Kidney capillary endothelial cell (primary cell): ENCODE data around the gene BTF3.
"Not testable (repeated sequence)": the region's sequence is repeated elsewhere in the genome, so short reads cannot be mapped to it uniquely, and the experiment has no call there.

Experiments
- DNase-seq: peaks from one replicate; pipeline ENCODE4 v3.0.0-alpha.2; 2018; ENCODE audit warnings: low spot score

BTF3 gene

GRCh38 chr5:73486119-73486899 is 11.9 kb upstream of the BTF3 start:
- DNase-seq, result no peak

DNA sequence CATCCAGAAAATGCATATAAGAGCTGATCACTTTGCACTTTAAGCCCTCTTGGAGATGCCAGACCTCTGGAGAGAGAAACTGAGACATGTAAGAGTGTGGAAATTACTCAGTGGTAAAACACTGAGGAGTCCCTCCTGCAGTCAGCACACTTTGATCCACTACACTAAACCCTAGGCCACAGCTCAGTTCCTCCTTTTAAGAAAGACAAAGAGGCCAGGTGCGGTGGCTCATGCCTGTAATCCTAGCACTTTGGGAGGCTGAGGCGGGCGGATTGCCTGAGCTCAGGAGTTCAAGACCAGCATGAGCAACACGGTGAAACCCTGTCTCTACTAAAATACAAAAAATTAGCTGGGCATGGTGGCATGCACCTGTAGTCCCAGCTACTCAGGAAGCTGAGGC is 11.0 kb upstream of the BTF3 start:
- not testable (repeated sequence) for DNase-seq

DNA sequence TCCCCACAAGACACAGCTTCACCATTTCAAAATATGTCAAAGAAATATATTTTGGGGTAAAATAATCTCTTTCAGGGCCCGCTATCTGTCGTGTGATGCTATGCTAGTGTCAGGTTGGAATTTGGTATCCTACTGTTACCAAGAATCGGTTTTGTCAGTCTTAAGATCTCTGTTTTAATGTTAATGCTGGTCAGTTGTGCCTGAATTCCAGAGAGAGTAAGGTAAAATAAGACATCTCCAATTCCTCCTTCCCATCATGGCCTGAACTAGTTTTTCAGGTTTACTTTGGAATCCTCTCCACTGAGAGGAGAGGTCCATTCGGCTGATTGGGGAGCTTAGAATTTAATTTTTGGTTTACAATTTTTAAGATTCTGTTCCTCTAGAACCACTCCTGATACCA is 10.4 kb upstream of the BTF3 start:
- DNase-seq, result no peak

GRCh38 chr5:73488806-73489205 is 9.4 kb upstream of the BTF3 start:
- DNase-seq, result no peak

DNA sequence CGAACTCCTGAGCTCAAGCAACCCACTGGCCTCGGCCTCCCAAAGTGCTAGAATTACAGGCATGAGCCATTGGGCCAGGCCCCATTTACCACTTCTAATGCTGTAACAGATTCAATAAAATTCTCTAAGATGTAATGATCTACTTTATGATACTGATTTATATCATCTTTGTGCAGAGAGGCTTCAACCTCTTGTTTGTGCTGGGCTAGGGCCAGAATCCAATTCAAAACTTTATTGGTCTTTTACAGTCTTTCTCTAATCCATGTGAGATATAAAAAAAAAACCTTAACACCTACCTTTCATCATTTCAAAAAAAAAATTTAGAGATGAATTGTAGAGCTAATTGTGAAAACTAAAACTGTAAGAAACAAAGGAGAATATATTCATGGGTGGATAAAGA is 8.2 kb upstream of the BTF3 start:
- no peak for DNase-seq

- DNase-seq, result no peak
Measured at GRCh38 chr5:73491155-73491554, 7.1 kb upstream of the BTF3 start.

DNA sequence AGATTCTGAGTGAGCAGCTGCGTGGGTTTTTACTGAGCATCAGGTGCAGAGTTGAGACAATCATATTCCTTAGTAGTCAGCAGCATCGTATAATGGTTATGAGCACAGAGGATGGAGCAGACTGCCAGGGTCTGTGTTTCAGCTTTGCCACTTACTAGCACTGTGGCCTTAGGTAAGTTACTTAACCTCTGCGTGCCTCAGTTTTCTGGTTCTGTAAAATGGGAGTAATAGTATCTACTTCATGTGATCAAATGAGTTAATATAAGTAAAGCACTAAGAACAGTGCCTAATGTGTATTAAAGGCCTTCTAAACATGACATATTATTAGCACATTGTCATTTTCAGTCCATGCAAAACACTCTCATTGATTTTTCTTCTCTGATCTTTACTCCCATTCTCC is 4.8 kb upstream of the BTF3 start:
- DNase-seq, result no peak

- DNase-seq, result no peak
Measured at GRCh38 chr5:73494721-73495120, 3.5 kb upstream of the BTF3 start.

GRCh38 chr5:73495772-73496335 is 2.4 kb upstream of the BTF3 start:
- no peak for DNase-seq

DNA sequence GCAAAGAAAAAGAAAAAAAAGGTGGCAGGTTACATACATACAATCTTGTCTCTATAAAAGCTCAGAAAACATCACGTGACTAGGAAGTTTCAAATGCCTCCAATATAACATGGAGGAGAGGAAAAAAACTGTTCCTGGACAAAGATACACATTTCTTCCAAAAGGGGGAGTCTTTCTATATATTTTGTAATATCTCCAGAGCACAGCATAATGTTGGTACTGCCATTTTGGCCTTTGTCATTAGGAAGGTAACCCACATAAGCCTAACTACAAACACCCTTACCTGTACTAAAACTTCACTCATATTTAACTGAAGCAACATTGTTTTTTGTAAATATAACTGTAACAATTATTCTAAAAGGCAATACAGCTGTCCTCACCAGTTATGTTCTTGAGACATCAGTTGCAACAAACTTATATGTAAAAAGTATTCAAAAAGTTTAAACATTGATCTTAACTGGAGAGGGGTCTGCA is 1.2 kb upstream of the BTF3 start:
- DNase-seq, result peak; percentile 55

DNA sequence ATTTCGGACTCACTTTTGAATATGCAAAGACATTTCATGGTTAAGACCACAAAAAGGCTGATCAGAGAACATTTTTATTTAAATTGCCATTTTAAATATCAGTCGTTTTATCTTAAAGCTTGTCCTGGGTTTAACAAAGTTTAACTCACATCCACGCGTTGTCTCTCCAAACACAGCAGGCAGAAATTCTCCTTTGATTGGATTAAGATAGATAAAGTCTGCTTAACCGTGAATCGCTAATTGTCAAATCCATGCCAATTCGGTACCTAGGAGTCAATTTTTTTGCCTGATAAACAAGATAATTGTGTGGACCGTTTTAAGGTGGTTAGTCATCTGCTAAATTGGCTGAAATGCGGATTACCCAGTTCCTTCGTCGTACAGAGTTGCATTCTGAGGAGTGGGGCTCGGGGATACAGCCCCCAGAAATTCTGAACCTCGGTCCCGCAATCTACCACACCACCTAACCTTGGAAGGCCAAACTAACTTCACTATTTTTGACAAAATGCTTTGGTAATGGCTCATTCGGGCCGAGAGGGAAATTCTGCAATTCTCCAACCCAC is 665 bp upstream of the BTF3 start:
- no peak for DNase-seq

DNA sequence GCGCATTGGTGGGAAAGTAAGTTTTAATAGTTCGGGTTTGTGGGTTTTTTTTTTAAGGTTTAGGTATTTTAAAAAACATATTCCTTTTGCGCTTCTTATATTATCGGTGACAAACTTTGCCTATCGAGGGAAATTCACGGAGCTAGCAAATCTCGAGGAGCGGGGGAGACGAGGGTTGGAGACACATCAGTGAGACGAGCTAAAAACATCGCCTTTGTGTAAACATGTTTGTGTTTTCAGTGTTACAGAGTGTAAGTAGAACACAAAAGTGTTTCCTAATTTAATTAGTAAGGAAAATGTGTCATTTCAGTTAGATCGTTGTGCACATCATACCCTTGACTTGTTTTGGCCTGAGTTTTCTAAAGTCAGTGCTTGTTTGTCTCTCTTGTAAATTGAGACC is 945 bp downstream of the BTF3 start:
- no peak for DNase-seq

DNA sequence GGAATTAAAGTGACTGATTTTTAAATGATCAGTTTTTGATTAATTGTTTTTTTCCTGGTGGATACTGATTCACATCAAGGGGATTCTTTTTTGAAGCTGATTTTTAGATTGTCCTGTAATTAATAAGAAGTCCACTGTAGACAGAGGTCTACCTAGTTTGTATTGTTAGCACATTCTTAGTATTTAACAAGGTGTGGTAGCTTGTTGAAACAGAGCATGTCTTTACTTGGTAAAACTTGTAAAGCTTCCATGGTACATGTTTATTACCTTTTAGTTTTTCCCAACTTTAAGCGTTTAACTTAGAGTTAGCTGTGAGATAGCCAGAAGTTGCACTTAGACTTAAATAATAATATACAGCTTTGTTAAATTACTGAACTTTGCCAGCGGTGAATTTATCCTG is 1.5 kb downstream of the BTF3 start:
- DNase-seq, result no peak

GRCh38 chr5:73501406-73501805 is 3.2 kb downstream of the BTF3 start:
- DNase-seq, result no peak

DNA sequence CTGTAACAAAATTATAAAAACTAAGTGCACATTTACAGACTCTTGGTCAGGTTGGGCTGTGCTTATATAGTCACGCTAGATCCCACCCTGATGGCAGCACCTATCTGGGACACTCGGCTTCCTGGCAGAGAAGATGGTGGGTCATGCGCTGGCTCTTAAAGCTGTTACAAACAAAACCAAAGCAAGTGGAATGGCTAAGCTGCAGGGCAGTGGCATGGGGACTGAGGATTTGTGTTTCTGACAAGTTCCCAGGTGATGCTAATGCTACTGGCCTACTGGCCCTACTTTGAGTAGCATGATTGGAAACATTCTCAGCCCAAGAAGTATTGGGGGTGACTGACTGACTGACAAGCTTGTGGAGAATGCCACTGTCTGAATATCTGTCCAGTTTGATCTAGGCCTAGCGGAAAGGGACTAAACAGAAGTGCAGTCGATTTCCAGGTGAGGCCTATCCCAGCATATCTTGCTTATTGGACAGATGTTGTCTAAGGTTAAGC is 8.3 kb downstream of the BTF3 start:
- DNase-seq, result no peak

DNA sequence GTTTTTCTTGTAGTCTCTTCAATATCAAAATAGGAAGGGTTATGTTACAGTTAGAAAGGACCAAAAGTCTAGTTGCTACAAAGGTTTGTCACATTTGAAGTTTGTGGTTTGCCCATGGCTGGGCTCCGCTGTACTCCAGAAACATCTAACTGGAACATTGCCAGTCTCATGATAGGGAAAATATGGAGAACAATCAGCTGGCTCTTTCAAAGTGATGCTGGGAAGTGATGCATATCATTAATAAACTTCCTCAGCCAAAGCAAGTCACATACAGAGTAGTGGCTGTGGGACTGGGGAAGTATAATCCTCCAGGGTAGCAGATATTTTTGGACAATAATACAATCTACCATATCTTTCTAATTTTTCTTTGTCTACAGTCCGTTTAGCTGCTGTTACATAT is 8.8 kb downstream of the BTF3 start:
- DNase-seq, result no peak

DNA sequence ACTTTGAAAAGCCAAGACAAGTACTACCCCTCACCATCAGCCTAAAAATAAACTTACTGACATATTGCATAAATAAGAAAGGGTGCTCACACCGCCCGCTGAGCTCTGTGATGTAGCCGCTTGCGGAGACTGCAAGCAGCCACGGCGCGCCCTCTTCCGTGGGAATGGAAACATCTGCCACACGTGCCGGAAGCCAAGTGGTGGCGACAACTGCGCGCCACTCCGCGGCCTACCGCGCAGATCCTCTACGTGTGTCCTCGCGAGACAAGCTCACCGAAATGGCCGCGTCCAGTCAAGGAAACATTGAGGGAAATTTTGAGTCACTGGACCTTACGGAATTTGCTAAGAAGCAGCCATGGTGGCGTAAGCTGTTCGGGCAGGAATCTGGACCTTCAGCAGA is 10.3 kb downstream of the BTF3 start:
- DNase-seq, result not testable (repeated sequence)

- no peak for DNase-seq
Measured at GRCh38 chr5:73513996-73514395, 15.8 kb downstream of the BTF3 start.

DNA sequence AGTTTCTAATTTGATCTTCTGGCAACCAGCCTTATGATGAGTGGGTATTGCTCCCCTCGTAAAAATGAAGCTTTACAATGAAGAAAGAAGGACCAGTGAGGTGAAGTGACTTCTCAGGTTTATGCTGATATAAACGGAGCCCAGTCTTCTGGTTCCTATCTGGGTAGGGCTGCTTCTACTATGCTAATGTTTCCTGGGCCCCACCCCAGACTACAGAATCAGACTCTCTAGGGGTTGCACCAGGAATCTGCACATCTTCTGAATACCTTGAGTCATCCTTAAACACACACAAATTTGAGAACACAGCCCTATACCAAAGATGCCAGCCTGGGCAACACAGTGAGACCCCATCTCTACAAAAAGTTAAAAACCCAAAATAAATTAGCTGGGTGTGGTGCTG is 16.2 kb downstream of the BTF3 start:
- DNase-seq, result no peak

- DNase-seq, result no peak
Measured at GRCh38 chr5:73515232-73515631, 17.0 kb downstream of the BTF3 start.

DNA sequence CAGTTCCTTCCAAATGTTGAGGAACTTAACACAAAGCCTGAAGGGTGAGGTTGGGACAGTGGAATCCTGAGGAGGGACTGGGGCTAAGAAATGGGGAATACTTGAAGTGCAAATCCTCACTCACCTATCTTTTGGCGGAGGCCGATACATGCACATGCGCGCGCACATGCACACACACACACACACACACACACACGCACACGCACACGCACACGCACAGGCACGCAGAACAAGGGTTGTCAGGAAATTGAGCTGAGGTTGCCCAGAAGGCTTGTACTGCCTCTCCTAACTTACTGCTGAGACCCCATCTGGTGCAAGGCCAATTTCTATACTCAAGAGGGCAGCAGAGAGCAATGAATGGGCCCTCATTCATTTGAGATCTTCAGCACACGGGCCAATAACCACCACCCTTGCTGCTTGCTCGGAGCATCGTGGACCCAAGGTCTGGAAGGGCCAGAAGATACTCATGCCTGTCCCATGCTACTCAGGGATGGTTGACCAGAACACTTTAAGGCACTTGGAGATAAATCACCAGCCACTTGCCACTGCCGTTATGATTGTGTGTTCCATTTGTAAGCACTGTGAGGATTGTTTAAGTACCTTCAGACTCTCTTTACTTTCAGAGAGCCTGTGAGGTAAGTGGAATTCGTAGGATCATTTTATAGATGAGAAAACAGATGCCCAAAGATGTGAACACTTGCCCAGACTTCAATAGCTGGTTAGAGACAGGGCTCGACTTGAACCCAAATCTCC is 21.5 kb downstream of the BTF3 start:
- DNase-seq, result peak; percentile 79

- no peak for DNase-seq
Measured at GRCh38 chr5:73522989-73523388, 24.7 kb downstream of the BTF3 start.

DNA sequence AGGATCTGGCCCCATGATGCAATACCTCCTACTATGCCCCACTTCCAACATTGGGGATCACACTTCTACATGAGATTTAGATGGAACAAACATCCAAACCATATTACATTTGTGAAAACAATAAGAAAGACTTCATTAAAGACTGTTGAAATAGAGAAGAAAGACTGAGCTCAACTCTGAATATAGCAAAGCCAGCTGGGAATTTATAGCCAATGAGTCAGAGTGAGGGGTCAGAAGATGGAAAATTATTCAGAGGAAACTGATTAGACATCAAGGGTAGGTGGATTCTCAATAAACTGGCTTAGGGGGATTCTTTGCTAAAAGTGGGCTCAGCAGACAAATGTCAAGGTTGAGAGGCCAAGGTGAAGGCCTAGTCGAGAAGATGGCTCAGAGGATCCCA is 25.6 kb downstream of the BTF3 start:
- no peak for DNase-seq
